Heart right ventricle (tissue), 16 donors: Measurements from ENCODE around the gene PHKG1. TPM values are rescaled to one million over a fixed set of nuclear protein-coding genes. Genes with fewer than 3 reads are reported as not detected.
"Not testable (repeated sequence)": the region's sequence is repeated elsewhere in the genome, so short reads cannot be mapped to it uniquely, and the experiment has no call there.

Experiments used
- ATAC-seq, 8 donors: fragments of 200-7000 bp; cut with Tn5 transposase; one replicate each; pipeline ENCODE4 v1.9.1; 2020; ENCODE audit warnings: mild to moderate bottlenecking in 8 of 8, moderate library complexity in 8 of 8, moderate number of reproducible peaks in 1 of 8
- DNase-seq, 2 donors: peaks; one replicate each; pipeline ENCODE4 v3.0.0-alpha.2; 2020
- H3K27ac ChIP-seq, 10 donors: fragments of 200-600 bp; sonication (generic) in 2 of 10; one replicate each; pipeline versions ENCODE4 v1.5.0 to v1.8.0; 2020 to 2022; ENCODE audit warnings: mild to moderate bottlenecking in 3 of 10
- H3K27me3 ChIP-seq, 7 donors: fragments of 200-600 bp; one replicate each; pipeline ENCODE4 v1.8.0; 2021 to 2022; ENCODE audit warnings: mild to moderate bottlenecking in 2 of 7
- H3K36me3 ChIP-seq, 9 donors: fragments of 200-600 bp; sonication (generic) in 1 of 9; one replicate each; pipeline versions ENCODE4 v1.5.0 to v1.8.0; 2020 to 2022; ENCODE audit warnings: mild to moderate bottlenecking in 2 of 9
- H3K4me1 ChIP-seq, 9 donors: fragments of 200-600 bp; sonication (generic) in 1 of 9; one replicate each; pipeline versions ENCODE4 v1.5.0 to v1.8.0; 2020 to 2022; ENCODE audit warnings: mild to moderate bottlenecking in 4 of 9
- H3K4me3 ChIP-seq, 10 donors: fragments of 200-600 bp; sonication (generic) in 2 of 10; one replicate each; pipeline versions ENCODE4 v1.5.0 to v1.8.0; 2020 to 2022; ENCODE audit warnings: mild to moderate bottlenecking in 7 of 10, moderate library complexity in 2 of 10
- H3K9me3 ChIP-seq, 11 donors: fragments of 200-600 bp in 10 of 11; sonication (generic) in 2 of 11; one replicate each; pipeline versions ENCODE4 v1.5.0 to v1.8.0; 2013 to 2022; ENCODE audit warnings: mild to moderate bottlenecking in 2 of 11, control low read depth in 1 of 11, moderate library complexity in 1 of 11
- CTCF ChIP-seq, 9 donors: fragments of 200-600 bp; sonication (generic) in 2 of 9; IDR thresholded peaks; one replicate each; pipeline versions ENCODE4 v1.5.0 to v1.8.0; 2021 to 2022; ENCODE audit warnings: antibody characterized with exemption in 9 of 9, mild to moderate bottlenecking in 5 of 9, moderate library complexity in 1 of 9
- WGBS, 2 donors: extraction: QIAGEN DNeasy Blood & Tissue Kit; methylation state at CpG; one replicate each; pipeline ENCODE4 v1.1.7; 2013; ENCODE audit warnings: inconsistent platforms in 1 of 2; 5-methylcytosine and 5-hydroxymethylcytosine counted together
- intact Hi-C, 10 donors: fragments of 100-400 bp; cut with DNase I; formaldehyde crosslinking; loops; one replicate each; pipeline versions ENCODE4 v1.11.1 to v1.14.2; 2022
- polyA plus RNA-seq, 2 donors: library from polyadenylated mRNA; stranded (reverse); fragments of 200-250 nt; gene quantifications; one replicate each; pipeline ENCODE4 v1.2.3, GENCODE V29; 2013
- total RNA-seq, 10 donors: library from RNA; stranded (reverse); fragmentation: NEBNext Ultra II Directional in 3 of 10; extraction: Animal tissue kit (Norgen Biotek cat#: 25700) in 3 of 10; gene quantifications; one replicate each; pipeline versions ENCODE4 v1.2.1 to v1.2.4, GENCODE V29; 2021 to 2023
- donor health status: Arrhythmogenic right ventricular cardiomyopathy.
- donor health status: ischemic (EF 13 %, LVEDD 7.1; RV severe dilation, severe dysfunction).
- donor health status: healthy with polysubstance abuse.
- donor health status: DM: no; HTN: yes; CAD: no.
- donor health status: DM: no; HTN: no; CAD: no.
- donor health status: ischemic (EF 25% LVEDD 6.9; RV normal size, moderate dysfunction).
- donor health status: ischemic (EF 25% LVEDD 5.7; RV mildly dilated, moderate dysfunction).
- donor health status: healthy.
- donor health status: DM: yes; HTN: yes; CAD: no.
- donor health status: Ischemic cardiomyopathy.
- donor health status: ischemic (EF 35%, LVEDD 5.7; RV mildly dilated, moderate dysfunction).
- donor health status: nonischemic (EF 11% LVEDD 7.7; RV severe dilation, severe dysfunction).
- donor health status: DM: yes; HTN: yes; CAD: no.
- donor health status: PGD.
- donor health status: ischemic (EF 29% LVEDD 5.4; RV normal size, mild dysfunction).
- donor health status: nonischemic (EF 23%, LVEDD 6.1; RV moderate dilation, normal function).

The PHKG1 gene
- total and polyA plus RNA-seq, 12 donors: 2.3 to 52.2 (median 21.4) TPM

DNA sequence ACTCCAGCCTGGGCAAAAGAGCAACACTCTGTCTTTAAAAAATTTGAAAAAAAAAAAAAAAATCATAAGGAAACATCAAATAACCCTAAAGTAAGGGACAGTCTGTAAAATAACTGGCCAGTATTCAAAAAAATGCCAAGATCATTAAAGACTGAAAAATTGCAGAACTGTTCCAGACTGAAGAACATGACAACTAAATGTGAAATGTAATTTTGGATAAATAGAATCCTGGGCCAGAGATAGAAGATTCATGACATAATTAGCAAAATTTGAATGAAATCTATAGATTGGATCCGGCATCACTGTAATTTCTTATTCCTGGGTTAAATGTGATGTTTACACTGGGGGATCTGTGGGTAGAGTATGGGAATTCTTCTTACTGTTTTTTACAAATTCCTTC lies 44.5 kb downstream of the PHKG1 start:
- WGBS, 2 donors: 85 to 92% methylated on average over 1 of the region's 1 CpG
- intact Hi-C loops: no loop called here
- ATAC-seq: no peak
- no peak for DNase-seq
- H3K4me1 ChIP-seq: peaks cover 6 to 48% (median 27%) of the 10 kb centered on the region in 9 donors
- no peaks in the 10 kb centered on the region for H3K9me3 ChIP-seq
- no peak for TF ChIP-seq CTCF (IDR thresholded peaks at IDR 0.05)
- H3K36me3 ChIP-seq: peaks cover 0 to 7% (median 5%) of the 10 kb centered on the region in 9 donors
- no peak overlapping the region for H3K4me3 ChIP-seq
- no peaks in the 10 kb centered on the region for H3K27me3 ChIP-seq
- no peak overlapping the region for H3K27ac ChIP-seq

- ATAC-seq, DNase-seq, H3K27me3 ChIP-seq, H3K4me3 ChIP-seq, intact Hi-C loops, H3K9me3 ChIP-seq, H3K36me3 ChIP-seq: not testable (repeated sequence)
- peaks cover 6 to 41% (median 22%) of the 10 kb centered on the region in 9 donors for H3K4me1 ChIP-seq
- WGBS, 2 donors: 86% methylated on average over 11 of the region's 11 CpGs
- peak overlapping the region in 2 of 10 donors; percentile 7 to 21 for H3K27ac ChIP-seq
Measured at GRCh38 chr7:56047446-56048116, 45.2 kb downstream of the PHKG1 start.

GRCh38 chr7:56046721-56047445 lies 45.9 kb downstream of the PHKG1 start:
- intact Hi-C loops: no loop called here

GRCh38 chr7:56045758-56046157 lies 47.0 kb downstream of the PHKG1 start:
- H3K27me3 ChIP-seq, H3K9me3 ChIP-seq, intact Hi-C loops, H3K27ac ChIP-seq, ATAC-seq, H3K4me3 ChIP-seq, DNase-seq: not testable (repeated sequence)
- 92 to 94% methylated on average over 2 of the region's 2 CpGs for WGBS, 2 donors
- Histone ChIP-seq H3K36me3 (peaks cover 0 to 18% (median 0%) of the 10 kb centered on the region in 9 donors), H3K4me1 (peaks cover 5 to 34% (median 17%) of the 10 kb centered on the region in 9 donors)

More at GRCh38 chr7:56046721-56047445, 45.9 kb downstream of the PHKG1 start:
- DNase-seq (no peak), ATAC-seq (no peak)
- no peaks in the 10 kb centered on the region for H3K9me3 ChIP-seq
- no peak for TF ChIP-seq CTCF (IDR thresholded peaks at IDR 0.05)
- peaks cover 5 to 36% (median 17%) of the 10 kb centered on the region in 9 donors for H3K4me1 ChIP-seq
- H3K36me3 ChIP-seq: peaks cover 0 to 12% (median 0%) of the 10 kb centered on the region in 9 donors
- WGBS, 2 donors: 55 to 64% methylated on average over 5 of the region's 5 CpGs
- peak overlapping the region in 4 of 10 donors; percentile 2 to 49 (median 14) for H3K27ac ChIP-seq
- no peaks in the 10 kb centered on the region for H3K27me3 ChIP-seq
- H3K4me3 ChIP-seq: no peak overlapping the region

- H3K9me3 ChIP-seq: no peaks in the 10 kb centered on the region
- no peaks in the 10 kb centered on the region for H3K27me3 ChIP-seq
- DNase-seq: no peak
- no peak overlapping the region for H3K27ac ChIP-seq
- no peaks in the 10 kb centered on the region for H3K4me1 ChIP-seq
- intact Hi-C loops: no loop called here
- WGBS, 2 donors: 91 to 95% methylated on average over 3 of the region's 3 CpGs
- peaks cover 0 to 26% (median 0%) of the 10 kb centered on the region in 9 donors for H3K36me3 ChIP-seq
- TF ChIP-seq CTCF (IDR thresholded peaks at IDR 0.05): no peak
- no peak overlapping the region for H3K4me3 ChIP-seq
- no peak for ATAC-seq
Measured at GRCh38 chr7:56040730-56041129, 52.0 kb downstream of the PHKG1 start.
